HG03460 (cell line): ENCODE data around the gene GGTA1.

Experiments used
- ATAC-seq: cut with Tn5 transposase; IDR thresholded peaks from one replicate; pipeline ENCODE4 v1.9.1; 2021; ENCODE audit not compliant: unreplicated experiment

Gene GGTA1

GRCh38 chr9:121411993-121412392 lies 87.7 kb downstream of the GGTA1 start:
- ATAC-seq, result no peak

- no peak for ATAC-seq
Measured at GRCh38 chr9:121405899-121406298, 93.7 kb downstream of the GGTA1 start.
